Cardiac septum (tissue), 1 donor: Measurements from ENCODE around the gene RBBP8. TPM values are rescaled to one million over a fixed set of nuclear protein-coding genes. Genes with fewer than 3 reads are reported as not detected.

Source experiments
- DNase-seq: peaks from one replicate; pipeline ENCODE4 v3.0.0-alpha.2; 2020; ENCODE audit warnings: low spot score
- intact Hi-C: fragments of 100-400 bp; cut with DNase I; formaldehyde crosslinking; loops from one replicate; pipeline ENCODE4 v1.14.0; 2022
- total RNA-seq: library from RNA; stranded (reverse); fragmentation: NEBNext Ultra II Directional; extraction: Animal tissue kit (Norgen Biotek cat#: 25700); gene quantifications from one replicate; pipeline ENCODE4 v1.2.1, GENCODE V29; 2021
- donor health status: DM: no; HTN: no; CAD: no.

RBBP8 gene
- total RNA-seq, 1 donor from 2014 or later, result 7.2 TPM

- intact Hi-C loops, result loop anchor here (5.0 to 10.0 kb wide), 2 partner anchors 49 to 187 kb away; partner anchors contain the start of gene RBBP8
- no peak for DNase-seq
Observed at GRCh38 chr18:22981274-22982133, 48.4 kb downstream of the RBBP8 start.

GRCh38 chr18:22983175-22983574 lies 50.0 kb downstream of the RBBP8 start:
- intact Hi-C loops, result loop anchor here (5.0 to 10.0 kb wide), 2 partner anchors 51 to 188 kb away; partner anchors contain the start of gene RBBP8
- DNase-seq, result no peak

GRCh38 chr18:22985250-22985649 lies 52.1 kb downstream of the RBBP8 start:
- no peak for DNase-seq
- intact Hi-C loops, result loop anchor here (10.0 kb wide), 1 partner anchor 190 kb away; no protein-coding TSS in a partner anchor

GRCh38 chr18:22987547-22988189 lies 54.5 kb downstream of the RBBP8 start:
- DNase-seq, result no peak
- intact Hi-C loops, result loop anchor here (10.0 kb wide), 1 partner anchor 193 kb away; no protein-coding TSS in a partner anchor

- DNase-seq, result no peak
Observed at GRCh38 chr18:22988208-22988607, 55.1 kb downstream of the RBBP8 start.

GRCh38 chr18:22998344-22998743 lies 65.2 kb downstream of the RBBP8 start:
- intact Hi-C loops, result no loop called here
- DNase-seq, result no peak

More at GRCh38 chr18:22988208-22988607, 55.1 kb downstream of the RBBP8 start:
- intact Hi-C loops, result loop anchor here (10.0 kb wide), 1 partner anchor 193 kb away; no protein-coding TSS in a partner anchor

GRCh38 chr18:22999212-22999611 lies 66.1 kb downstream of the RBBP8 start:
- DNase-seq, result no peak
- intact Hi-C loops, result no loop called here

- no peak for DNase-seq
- intact Hi-C loops, result no loop called here
Observed at GRCh38 chr18:22999647-23000046, 66.5 kb downstream of the RBBP8 start.

GRCh38 chr18:23003289-23003688 lies 70.2 kb downstream of the RBBP8 start:
- intact Hi-C loops, result no loop called here
- no peak for DNase-seq

GRCh38 chr18:23012249-23012648 lies 79.1 kb downstream of the RBBP8 start:
- intact Hi-C loops, result no loop called here
- no peak for DNase-seq

- intact Hi-C loops, result no loop called here
- no peak for DNase-seq
Observed at GRCh38 chr18:23020555-23021294, 87.6 kb downstream of the RBBP8 start.

- intact Hi-C loops, result no loop called here
Observed at GRCh38 chr18:23021623-23022022, 88.5 kb downstream of the RBBP8 start.

GRCh38 chr18:23032030-23032582 lies 99.0 kb downstream of the RBBP8 start:
- intact Hi-C loops, result loop anchor here (5.0 kb wide), 2 partner anchors 325 to 345 kb away; no protein-coding TSS in a partner anchor
- DNase-seq, result no peak

More at GRCh38 chr18:23021623-23022022, 88.5 kb downstream of the RBBP8 start:
- DNase-seq, result no peak

- DNase-seq, result no peak
- intact Hi-C loops, result loop anchor here (5.0 kb wide), 2 partner anchors 324 to 344 kb away; no protein-coding TSS in a partner anchor
Observed at GRCh38 chr18:23033056-23033455, 99.9 kb downstream of the RBBP8 start.

GRCh38 chr18:23036660-23037201 lies 103.6 kb downstream of the RBBP8 start:
- intact Hi-C loops, result no loop called here
- DNase-seq, result no peak

- intact Hi-C loops, result no loop called here
- DNase-seq, result no peak
Observed at GRCh38 chr18:23037646-23038045, 104.5 kb downstream of the RBBP8 start.

GRCh38 chr18:23038712-23039111 lies 105.6 kb downstream of the RBBP8 start:
- DNase-seq, result no peak
- intact Hi-C loops, result no loop called here

GRCh38 chr18:23042133-23042532 lies 109.0 kb downstream of the RBBP8 start:
- intact Hi-C loops, result no loop called here
- no peak for DNase-seq

GRCh38 chr18:23043803-23044376 lies 110.8 kb downstream of the RBBP8 start:
- intact Hi-C loops, result no loop called here
- no peak for DNase-seq
